NOMO-1 treated with dmso at 0.1 percent for 144 hours (cell line): ENCODE measurements around the gene RNF152.

Source experiments
- DNase-seq: peaks from one replicate; lab custom pipeline; 2025; ENCODE audit not compliant: unreplicated experiment; lab: John Stamatoyannopoulos, UW

The RNF152 gene, protein sequence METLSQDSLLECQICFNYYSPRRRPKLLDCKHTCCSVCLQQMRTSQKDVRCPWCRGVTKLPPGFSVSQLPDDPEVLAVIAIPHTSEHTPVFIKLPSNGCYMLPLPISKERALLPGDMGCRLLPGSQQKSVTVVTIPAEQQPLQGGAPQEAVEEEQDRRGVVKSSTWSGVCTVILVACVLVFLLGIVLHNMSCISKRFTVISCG

DNA sequence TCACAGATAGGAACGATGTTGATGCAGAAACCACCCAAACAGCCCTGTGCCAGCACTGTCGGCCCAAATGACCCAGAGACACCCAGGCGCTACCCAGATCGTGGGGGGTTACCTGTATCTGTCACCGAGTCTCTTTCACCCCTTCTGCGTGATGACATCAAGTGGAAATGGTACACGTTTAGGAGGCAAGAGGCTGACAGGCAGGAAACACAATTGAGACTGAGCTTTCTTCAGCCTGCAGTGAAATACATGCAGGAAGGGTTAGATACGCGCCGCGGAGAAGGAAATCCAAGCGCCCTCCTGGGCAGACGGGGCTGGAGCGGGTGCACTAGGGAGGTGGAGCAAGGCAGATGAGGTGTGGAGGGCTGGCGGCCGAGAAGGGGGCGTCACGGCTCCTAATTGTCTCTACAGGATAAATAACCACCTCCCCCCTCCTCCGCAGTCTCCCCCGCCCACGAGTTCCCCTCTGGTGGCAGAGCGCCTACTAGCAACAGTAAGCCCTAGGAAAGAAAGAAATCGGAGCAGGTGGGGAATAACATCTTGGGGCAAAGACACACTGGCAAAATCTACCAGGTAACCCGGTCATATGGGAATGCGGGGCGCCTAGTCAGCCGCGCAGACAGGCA is at the start of gene RNF152:
Gene RNF152 (minus strand): TSS at position 325 of the 626 bp plus-strand sequence. CDS start 76,544 bp downstream, outside the sequence.
- DNase-seq = no peak

DNA sequence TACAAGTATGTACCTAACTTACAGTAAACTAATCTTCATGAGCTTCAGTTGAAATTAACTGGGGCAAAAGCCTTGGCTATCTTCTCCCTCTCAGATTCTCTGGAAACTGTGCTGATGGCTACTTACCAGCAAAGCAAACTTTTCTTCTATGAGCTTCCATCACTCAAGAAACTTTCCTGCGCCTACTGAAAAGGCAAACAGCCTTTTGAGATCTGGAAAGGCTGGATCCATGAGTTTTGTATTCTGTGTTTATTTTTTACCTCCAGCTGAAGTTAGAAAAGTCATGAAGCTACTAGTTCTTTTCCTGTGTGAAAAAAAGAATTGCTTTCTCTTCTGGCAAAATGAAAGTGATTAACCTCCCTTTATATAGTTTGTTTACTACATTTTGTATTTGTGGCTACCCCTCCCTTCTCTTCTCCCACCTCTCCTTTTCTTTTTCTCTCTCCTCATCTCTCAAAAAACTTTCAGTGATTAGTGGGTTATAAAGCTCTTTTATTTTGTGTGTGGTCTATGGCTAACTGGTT is 49.2 kb upstream of the RNF152 start:
- DNase-seq = no peak

DNA sequence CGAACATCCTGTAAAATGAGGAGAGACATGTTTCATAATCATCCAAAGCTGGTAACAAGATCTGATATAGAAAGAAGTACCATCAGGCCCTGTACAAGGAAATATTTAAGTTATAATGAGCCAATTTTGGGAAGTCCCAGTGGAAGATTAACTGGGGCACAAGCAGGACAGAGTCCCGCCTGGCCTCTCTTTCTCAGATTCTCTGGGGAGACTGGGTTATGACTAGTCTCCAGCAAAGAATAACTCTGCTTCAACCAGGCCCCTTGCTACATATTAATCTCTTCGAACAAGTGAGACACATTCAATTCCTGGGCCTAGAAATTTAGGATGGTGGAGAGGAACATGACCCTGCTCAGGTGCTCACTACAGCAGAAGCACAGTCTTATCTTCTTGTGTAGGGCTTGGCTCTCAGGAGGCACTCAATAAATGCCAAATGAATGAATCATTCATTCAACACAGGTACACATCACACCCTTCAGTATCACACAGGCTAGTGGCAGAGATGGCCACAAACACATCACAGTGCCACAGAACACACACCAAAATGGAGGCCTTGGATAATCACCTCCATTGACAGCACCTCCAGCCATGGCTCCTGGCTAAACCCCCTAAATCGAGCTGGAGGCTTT is 46.4 kb upstream of the RNF152 start:
- DNase-seq = no peak

DNA sequence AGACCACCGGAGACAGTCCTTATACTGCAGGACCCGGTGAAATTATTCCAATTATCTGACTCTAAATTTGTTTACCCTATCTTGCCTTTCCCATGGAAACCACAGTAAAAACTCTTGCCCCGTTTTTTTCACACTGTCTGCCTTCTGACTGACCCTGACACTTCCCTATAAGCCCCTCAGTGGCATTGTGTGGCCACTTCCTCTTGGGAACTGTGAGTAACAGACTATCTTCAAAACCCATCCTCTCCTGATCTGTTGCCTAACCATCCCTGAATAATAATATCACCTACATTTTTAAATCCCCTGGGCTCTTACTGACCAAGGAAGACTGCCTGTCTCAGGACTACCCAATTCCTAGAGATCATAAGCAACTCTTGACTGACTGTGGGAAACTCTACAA is 42.6 kb upstream of the RNF152 start:
- DNase-seq = peak; percentile 18

DNA sequence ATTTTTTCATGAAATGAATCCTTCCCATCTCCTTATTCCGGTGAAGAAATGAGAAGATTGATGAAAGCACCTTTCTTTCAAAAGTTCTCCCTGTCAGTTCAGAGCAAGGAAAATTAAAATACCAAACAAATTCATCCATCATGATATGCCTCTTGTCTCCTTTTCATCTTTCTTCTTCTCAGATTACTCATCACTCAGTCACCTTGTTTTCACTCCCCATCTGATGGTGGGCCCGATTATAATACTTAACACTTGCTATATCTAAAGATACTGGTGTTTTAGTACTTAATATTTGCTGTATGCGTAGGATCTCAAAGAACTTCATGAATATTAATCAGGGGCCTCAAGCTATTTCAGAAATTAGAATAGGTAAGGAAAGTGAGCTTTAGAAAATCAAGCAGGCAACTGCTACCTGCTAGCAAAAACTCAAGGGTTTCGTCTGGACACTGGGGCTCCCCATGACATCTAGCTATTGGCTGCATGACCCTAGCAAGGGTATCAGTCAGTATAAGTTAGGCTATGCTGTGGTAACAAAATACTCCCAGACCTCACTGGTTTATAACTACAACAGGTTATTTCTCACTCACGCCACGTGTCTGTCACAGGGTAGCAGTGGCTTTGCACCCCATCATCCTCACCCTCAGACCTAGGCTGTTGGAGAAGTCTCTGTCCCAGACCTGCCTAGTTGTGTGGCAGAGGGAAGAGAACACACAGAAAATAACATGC is 39.0 kb upstream of the RNF152 start:
- no peak for DNase-seq

DNA sequence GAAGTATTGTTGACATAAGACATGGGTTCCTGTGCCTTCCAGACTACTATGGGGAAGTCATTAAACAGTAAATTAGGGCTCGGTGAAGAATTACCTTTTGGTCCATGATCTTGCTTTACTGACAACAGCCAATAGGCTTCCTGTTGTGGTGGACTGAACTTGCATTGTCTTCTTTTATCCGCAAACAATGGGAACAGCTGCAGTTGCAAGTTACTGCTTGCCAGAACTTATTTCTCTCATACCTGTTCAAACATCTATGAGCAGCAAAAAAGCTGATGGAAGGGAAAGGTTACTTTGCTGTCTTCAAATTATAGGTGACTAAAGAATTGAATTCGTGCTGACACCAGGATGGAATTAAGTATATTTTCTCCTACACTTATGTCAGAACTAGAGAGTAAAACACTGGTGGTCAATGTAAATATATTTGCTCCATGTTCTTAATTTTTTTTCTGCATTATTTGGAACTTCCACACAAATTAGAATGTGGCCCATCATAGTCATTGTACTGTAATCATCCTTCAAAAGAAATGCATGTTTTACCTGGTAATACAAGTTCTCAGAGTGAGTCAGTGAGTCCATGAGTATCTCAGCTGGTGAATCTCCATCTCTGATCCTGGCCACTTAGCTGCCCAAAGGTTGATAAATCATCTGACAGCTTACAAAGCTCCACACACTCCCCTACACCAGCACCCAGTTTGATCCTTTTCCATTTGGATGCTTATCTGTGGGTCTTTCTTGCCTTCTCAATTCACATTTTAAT is 37.3 kb upstream of the RNF152 start:
- DNase-seq = no peak

DNA sequence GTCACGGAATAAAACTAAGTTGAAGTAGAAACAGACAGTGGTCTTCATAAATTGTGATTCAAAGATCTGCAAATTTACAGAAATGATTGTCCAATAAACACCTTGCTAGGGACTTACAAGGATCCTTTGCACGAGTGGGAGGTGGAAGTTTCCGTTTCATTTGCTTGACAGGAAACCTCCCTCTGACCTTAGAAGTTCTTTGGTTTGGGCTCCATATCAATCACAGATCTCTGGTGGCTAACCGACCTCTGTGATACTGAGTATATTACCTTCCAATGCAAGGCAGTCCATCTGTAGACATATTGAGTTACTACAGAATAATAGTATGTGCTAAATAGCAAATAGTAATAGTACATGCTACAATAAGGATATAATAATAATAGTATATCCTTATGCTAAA is 33.7 kb upstream of the RNF152 start:
- DNase-seq = no peak

DNA sequence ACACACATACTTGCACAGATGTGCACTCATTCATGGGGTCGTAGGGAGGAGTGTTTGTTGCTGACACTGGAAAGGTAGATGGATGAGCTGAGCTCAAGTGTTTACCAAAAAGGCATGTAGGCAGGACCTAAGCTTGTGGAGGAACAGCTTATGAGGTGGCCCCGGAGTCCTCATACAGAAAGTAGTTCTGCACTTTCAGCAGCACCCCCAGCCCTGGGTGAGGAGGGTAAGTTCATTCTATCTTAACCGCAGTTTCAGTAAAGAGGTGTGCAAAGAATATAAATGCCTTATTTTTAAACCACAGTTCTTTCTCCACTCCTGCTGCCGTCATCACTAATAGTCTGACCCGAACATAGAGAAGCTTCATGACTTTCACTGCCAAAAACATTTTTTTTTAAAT is 31.7 kb upstream of the RNF152 start:
- no peak for DNase-seq

DNA sequence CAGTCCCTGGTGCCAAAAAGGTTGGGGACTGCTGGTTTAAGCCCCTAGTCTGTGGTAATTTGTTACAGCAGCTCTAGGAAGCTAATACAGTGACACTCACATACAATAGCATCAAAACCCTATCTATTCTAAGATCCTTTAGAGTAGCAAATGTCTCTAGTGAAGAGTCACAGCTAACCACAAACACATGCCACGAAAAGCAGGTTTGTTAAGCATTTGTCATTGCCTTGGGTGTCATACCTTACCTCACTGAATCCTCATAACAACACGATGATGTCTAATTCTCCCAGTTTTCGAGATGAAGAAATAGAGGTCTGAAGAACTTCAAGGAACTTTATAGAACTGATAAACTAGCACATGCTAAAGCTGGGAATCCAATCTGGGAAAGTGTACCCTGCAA is 29.6 kb upstream of the RNF152 start:
- DNase-seq = no peak

DNA sequence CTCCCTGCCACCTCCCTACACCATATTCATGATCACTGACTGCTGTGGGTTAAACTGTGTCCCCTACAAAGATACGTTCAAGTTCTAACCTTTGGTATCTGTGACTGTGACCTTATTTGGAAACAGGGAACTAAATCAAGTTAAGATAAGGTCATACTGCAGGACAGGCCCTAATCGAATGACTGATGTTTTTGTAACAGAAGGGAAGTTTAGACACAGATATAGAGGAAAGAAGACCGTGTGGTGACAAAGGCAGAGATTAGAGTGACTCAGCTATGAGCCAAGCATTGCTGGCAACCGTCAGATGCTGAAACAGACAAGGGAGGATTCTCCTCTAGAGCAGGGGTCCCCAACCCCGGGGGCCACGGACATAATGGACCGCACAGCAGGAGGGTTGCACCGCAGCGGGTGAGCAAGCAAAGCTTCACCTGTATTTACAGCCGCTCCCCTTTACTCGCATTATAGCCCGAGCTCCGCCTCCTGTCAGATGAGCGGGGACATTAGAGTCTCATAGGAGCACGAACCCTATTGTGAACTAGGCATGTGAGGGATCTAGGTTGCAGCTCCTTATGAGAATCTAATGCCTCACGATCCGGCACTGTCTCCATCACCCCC is 28.9 kb upstream of the RNF152 start:
- DNase-seq = no peak

DNA sequence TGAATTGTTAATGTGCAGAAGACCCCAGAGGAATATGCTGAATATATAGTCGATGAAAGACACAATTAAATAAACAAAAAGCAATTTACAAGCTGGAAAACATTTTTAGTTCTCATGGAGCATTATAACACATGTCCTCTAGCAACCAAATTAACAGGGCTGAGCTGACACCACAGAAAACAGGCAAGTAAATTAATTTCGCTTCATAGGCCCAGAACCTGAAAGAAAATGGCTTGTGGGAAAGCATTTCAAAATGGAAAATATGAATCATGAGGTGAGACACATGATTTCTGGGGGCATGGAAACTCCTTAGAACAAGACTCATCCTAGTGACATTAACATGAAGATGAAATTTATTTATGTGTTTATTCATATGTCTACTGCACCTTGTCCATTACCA is 25.0 kb upstream of the RNF152 start:
- DNase-seq = no peak

DNA sequence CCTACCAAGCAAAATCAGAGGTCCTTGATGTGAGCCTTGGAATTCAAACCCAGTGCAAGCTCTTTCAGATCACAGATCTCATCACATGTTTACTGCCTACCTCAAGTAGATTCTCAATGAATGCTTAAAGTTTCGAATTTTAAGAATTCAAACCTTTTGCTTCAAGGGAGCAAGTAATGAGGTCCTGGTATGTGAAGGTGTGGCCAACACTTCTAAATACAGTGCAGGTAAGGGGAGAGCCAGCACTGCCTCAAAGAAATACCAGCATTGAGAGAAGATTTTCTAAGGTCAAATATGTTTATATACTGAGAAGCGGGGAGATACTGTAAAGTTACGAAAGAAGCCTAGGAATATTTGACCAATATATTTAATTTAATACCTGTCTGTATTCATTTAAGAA is 19.7 kb upstream of the RNF152 start:
- DNase-seq = no peak

DNA sequence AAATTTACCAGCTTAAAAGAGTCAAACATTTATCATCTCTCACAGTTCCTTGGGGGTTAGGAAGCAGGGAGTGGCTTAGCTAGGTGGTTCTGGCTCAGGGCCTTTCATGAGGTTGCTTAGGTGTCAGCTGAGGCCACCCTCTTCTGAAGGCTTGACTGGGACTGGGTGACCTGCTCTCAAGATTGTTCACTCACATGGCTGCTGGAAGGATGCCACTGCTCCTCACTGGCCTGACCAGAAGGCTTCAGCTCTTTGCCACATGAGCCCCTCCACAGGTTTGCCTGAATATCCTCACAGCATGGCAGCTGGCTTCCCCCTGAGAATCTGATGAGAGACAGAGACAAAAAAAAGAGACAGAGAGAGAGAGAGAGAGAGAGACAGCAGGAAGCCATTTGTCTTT is 17.3 kb upstream of the RNF152 start:
- no peak for DNase-seq

DNA sequence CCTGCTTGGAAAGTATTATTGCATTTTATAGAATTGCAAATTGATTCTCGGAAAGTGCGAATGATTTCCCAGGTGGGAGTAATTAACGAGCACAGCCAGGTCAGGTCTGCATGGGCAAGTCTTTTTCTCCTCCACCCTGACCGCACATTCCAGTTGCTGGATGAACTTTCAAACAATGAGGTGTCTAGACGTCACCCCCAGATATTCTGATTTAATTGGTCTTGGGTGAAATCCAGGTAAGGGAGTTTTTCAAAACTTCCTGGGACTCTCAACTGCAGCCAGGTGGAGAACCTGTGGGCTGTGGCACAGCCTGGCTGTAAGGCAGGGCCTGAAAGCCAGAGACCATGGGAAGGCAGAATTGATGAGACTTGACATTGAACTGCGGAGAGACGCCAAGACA is 15.9 kb upstream of the RNF152 start:
- no peak for DNase-seq

DNA sequence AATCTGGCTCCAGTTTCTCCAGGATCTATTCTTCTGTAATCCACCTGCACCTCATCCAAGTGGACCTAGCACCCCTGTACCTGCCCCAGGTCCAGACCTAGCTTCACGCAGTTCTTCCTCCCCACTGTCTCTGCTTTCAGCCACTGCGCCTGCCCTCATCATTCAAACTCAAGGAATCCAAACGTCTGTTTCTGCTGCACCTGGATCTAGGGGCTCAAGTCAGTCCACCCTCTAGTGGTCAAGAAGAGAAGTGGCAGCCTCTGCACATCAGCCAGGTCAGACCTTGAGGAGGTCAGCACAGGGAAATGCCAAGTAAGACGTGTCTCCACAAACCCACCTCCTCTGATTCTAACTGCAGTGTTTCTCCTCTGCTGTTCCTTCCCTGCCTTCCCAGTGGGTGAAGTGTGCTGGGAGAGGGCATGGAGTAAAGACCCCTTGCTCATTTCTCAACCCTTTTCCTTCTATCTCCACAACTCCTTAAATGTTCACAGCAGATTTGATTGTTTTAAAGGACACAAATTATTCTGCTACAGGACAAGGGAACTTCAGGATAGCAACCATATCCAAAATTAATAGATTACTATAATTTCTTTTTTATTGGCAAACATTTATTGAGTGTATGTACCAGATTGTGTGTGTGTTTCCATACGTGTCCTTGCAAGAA is 8.6 kb upstream of the RNF152 start:
- no peak for DNase-seq

DNA sequence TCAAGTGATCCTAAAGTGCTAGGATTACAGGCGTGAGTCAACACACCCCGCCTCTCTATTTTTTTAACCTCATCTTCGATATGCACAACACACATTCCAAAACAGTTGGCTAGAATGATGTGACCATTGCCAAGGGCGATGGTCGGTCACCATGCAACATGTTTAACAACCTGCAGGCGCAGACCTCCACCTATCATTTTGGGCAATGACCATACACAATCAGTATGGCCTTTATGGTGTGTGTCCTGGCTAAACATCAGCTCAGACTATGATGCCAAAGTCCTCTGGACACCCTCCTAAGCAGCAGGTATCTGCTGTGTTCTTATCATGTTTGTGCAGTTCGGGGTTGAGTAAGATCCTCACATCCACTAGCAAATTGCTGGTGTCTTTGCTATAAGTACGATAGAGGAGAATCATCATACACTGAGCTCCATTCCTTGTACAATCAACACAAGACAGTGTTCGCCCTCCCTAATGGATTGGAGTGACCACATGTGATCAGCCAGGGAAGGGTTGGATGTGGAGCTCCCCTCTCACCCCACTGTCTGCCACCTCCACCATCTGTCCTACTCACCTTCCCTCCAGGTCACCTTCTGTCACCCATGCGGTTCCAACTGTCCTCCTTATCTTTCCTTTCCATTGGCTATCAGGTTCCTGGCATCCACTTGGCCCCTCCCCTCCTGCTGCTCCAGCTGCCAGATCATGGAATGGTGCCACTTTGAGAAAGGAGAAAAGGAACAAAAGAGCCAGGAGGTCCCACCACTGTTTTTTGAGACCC is 7.9 kb upstream of the RNF152 start:
- no peak for DNase-seq

DNA sequence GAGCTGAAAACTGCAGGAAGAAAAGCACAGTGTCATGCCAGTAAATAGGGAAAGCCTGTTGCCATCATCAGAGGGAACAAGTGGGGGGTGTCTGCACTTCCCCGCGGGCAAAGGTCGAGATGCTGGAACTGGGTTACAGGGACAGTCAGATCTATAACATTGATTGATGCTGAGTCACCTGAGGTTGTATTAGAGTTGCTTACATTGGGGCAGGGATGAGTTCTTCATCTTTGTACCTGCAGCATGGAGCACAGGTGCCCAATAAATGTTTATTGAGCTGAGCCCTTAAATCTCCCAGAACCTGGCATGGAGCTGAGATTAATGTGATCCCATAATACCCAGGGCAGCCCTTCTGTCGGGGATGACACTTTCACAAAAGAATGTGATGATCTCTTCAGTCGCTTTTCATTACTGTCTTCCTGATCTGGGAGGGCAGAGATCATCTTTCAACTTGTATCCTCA is 5.9 kb upstream of the RNF152 start:
- DNase-seq = no peak

DNA sequence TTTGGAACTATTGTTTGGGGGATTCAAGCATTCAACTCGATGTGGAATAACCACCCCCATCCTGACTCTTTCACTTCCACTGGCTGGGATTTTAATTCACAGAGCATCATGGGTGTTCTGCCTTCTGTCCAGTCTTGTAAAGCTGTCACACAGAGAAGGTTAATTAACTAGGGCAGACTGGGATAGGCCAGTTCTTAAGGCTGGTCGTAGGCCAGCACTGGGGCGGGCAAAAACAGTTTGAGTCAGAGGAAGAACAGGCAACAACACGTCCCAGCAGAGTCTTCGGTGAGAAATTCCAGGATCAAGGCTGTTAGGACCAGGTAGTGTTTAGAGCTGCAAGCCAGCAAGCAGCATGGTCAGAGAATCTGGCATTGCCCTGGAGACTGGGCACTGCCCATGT is 4.0 kb upstream of the RNF152 start:
- DNase-seq = no peak

DNA sequence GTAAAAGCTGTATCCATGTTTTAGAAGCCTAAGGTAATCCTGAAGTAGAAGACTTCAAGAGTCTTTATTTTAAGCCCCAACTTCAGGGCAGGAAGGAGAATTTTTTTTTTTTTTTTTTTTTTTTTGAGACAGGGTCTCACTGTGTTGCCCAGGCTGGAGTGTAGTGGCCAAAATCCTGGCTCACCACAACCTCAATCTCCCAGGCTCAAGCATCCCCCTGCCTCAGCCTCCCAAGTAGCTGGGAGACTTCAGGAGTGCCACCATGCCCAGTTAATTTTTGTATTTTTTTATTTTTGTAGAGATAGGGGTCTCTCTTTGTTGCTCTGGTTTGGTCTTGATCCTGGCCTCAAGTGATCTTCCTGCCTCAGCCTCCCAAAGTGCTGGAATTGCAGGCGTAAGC is 3.3 kb upstream of the RNF152 start:
- no peak for DNase-seq
